Measurements from ENCODE around the gene HOXA4.

DNA sequence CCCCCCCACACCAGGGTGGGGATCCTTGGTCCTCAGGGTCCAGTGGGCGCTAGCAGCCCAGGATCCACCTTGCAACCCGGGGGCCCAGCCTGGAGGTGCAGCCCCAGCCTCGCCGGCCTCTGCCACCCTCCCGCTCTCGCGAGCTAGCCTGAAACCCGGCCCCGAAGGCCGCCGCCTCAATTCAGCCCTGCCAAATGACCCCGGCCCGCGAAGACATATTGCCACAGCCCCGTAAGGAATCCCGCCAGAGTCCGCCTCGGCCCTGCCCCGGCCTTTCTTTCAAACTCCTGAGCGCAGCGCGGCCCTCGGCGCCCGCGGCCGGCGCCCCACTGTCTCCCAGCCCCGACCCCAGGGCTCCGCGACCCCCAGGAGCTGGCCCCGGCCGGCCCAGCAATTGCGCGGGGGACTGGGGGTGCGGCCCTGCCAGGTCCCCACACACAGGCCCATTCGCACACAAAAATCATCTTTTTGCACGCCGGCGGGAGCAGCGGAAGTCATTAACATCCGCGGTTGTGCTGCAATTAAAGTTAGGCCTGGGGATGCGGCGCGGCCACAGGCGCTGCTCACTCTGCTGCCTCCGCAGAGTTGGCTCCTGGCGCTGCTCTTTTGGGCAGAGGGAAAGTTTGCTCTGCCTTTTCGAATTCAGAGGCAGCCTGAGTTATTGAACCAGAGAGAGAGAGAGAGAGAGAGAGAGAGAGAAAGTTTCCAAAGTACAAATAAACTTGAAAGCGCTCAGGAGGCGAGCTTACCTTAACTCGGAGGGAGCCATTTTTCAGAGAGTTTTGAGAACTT is 9.0 kb upstream of the HOXA4 start:
- peak; percentile 99 for TF ChIP-seq EZH2phosphoT487 (IDR thresholded peaks at IDR 0.05)
- TF ChIP-seq, protein P1, sequence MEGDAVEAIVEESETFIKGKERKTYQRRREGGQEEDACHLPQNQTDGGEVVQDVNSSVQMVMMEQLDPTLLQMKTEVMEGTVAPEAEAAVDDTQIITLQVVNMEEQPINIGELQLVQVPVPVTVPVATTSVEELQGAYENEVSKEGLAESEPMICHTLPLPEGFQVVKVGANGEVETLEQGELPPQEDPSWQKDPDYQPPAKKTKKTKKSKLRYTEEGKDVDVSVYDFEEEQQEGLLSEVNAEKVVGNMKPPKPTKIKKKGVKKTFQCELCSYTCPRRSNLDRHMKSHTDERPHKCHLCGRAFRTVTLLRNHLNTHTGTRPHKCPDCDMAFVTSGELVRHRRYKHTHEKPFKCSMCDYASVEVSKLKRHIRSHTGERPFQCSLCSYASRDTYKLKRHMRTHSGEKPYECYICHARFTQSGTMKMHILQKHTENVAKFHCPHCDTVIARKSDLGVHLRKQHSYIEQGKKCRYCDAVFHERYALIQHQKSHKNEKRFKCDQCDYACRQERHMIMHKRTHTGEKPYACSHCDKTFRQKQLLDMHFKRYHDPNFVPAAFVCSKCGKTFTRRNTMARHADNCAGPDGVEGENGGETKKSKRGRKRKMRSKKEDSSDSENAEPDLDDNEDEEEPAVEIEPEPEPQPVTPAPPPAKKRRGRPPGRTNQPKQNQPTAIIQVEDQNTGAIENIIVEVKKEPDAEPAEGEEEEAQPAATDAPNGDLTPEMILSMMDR (IDR thresholded peaks at IDR 0.05) = no peak
- TF ChIP-seq EZH2 (IDR thresholded peaks at IDR 0.05) = peak; percentile 100

All from neural progenitor cell (in vitro differentiated cells).